ENCODE data around the gene SLC20A1.
"Not testable (repeated sequence)": the region's sequence is repeated elsewhere in the genome, so short reads cannot be mapped to it uniquely, and the experiment has no call there.

The SLC20A1 gene

DNA sequence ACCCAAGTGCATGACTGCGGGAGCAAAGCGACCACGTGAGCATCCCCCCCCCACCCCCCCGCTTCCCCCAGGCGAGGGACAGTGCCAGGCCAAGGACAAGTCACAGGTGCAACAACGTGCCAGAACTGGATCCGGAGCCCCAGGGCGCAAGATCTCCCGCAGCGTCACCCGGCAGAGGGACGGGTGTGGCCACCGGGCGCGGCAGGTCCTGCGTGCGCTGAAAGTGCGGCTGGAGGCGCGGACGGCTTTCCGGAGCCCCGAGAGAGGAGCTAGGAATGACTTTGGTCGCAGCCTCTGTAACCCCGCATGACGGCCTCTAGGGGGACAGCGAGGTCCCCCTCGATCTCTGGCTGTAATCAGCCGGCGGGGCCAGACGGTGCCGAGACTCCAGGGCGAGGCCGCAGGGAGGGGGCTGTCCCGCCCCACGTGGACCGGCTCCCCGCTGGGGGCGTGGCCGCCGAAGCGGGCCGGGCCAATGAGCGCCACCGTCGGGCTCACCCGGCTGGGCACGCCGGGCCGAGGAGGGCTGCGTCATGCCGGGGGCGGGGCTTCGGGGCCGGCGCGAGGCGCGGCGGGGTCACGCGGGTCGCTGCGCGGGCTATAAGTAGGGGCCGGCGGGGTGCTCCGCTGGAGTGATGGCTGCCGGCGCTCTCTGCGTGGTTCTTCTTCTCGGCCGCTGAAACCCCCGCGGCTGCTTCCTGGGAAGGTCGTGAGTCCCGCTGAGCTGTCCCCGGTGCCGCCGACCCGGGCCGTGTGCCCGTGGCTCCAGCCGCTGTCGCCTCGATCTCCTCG is at the start of gene SLC20A1:
SLC20A1 (plus strand) TSS at position 630 of the 792 bp plus-strand sequence. CDS start 890 bp downstream, outside the sequence.
- peak; percentile 97 for DNase-seq (ENCODE audit: low spot score)

- DNase-seq (ENCODE audit: low spot score) = no peak
Measured at GRCh38 chr2:112597537-112598322, 48.0 kb upstream of the SLC20A1 start.

GRCh38 chr2:112600634-112601033 is 45.1 kb upstream of the SLC20A1 start:
- no peak for DNase-seq (ENCODE audit: low spot score)

DNA sequence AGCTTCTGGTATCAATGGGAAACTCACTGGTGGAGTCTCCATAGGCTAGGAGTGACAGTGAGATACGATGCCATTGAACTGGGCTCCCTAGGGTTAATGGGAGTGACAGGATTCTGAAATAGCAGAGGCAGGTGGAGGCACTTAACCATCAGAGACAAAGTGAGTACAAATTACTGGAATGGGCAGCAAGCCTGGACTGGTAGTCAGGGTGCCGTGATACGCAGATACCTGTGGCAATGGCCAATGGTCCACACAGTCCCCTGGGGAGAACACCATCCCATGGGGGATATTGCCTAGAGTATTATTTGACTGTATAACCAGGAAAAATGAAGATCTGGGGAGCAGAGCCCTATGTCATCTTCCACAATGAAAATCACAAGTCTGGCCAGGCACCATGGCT is 44.0 kb upstream of the SLC20A1 start:
- no peak for DNase-seq (ENCODE audit: low spot score)

DNA sequence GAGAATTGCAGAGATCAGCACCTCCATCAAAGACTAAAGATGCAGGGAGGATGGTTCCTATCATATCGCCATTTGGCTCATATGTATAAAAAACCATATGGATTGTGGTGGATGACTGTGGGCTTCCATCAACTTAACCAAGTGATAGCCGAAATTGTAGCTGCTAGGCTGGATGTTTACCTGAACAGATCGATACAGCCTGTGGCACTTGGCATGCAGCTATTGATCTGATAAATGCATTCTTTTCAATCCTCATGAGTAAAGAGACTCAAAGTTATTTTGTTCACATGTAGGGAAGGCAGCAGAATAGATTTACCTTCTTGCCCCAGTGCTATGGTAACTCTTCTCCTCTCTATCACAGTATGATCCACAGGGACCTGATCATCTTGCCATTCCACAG is 42.8 kb upstream of the SLC20A1 start:
- no peak for DNase-seq (ENCODE audit: low spot score)

DNA sequence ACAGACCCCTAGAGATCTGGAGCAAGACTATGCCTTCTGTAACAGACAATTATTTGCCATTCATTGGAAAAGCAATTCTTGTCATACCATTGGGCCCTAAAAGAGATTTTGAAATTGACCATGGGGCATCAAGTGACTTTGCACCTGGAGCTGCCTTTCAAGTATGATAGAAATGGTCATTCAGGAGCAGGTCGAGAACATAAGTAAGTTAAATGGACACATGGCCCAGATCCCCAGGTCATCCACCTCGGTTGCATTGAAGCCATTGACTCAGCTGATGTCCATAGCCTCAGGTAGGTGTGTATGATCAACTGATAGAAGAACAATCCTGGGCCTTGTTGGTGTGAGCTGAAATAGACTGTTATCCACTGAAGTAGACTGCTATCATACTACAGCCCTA is 42.0 kb upstream of the SLC20A1 start:
- no peak for DNase-seq (ENCODE audit: low spot score)

- no peak for DNase-seq (ENCODE audit: low spot score)
Measured at GRCh38 chr2:112604952-112605351, 40.8 kb upstream of the SLC20A1 start.

DNA sequence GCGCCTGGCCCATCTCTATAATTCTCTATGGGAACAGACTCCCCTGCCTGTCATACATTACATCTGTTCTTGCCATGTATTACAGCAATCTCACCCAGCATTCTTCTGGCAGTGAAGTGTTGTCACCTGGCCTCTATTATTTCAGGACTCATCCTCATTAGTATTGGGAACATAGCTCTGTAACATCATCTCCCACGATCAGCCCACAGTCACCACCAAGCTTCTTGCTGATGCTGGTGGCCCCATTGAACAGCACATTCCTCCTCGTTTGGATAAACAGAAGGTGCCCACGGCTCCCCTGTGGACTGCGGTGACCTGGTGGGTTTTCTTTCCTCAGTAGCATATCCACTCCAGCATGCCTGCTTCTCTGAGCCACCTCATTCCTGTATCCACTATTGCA is 39.8 kb upstream of the SLC20A1 start:
- no peak for DNase-seq (ENCODE audit: low spot score)

DNA sequence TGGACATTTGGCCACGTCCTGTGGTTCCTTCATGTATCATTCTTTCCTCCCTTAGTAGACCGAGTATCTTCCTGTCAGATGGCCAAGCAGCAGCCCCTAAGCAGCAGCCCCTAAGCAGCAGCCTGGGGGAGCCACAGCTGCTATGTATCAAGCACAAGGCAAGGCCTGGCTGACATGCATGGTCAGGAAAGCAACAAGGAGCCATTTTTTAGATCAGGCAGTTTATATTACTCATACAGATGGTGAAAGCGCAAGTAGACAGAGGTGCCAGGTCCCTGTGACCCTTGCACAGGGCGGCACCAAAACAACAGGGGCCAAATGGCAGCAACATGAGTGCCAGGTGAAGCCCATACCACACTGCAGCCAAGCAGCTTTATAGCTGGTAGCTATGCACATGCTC is 39.2 kb upstream of the SLC20A1 start:
- no peak for DNase-seq (ENCODE audit: low spot score)

- DNase-seq (ENCODE audit: low spot score) = no peak
Measured at GRCh38 chr2:112607680-112608438, 37.9 kb upstream of the SLC20A1 start.

DNA sequence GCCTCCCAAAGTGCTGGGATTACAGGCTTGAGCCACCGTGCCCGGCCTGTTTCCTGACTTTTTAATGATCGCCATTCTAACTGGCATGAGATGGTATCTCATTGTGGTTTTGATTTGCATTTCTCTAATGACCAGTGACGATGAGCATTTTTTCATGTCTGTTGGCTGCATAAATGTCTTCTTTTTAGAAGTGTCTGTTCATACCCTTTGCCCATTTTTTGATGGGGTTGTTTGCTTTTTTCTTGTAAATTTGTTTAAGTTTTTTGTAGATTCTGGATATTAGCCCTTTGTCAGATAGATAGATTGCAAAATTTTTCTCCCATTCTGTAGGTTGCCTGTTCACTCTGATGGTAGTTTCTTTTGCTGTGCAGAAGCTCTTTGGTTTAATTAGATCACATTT is 36.4 kb upstream of the SLC20A1 start:
- DNase-seq (ENCODE audit: low spot score) = not testable (repeated sequence)

DNA sequence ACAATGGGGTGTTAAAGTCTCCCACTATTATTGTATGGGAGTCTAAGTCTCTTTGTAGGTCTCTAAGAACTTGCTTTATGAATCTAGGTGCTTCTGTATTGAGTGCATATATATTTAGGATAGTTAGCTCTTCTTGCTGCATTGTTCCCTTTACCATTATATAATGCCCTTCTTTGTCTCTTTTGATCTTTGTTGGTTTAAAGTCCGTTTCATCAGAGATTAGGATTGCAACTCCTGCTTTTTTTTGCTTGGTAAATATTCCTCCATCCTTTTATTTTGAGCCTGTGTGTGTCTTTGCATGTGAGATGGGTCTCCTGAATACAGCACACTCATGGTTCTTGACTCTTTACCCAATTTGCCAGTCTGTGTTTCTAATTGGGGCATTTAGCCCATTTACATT is 33.5 kb upstream of the SLC20A1 start:
- DNase-seq (ENCODE audit: low spot score) = not testable (repeated sequence)

DNA sequence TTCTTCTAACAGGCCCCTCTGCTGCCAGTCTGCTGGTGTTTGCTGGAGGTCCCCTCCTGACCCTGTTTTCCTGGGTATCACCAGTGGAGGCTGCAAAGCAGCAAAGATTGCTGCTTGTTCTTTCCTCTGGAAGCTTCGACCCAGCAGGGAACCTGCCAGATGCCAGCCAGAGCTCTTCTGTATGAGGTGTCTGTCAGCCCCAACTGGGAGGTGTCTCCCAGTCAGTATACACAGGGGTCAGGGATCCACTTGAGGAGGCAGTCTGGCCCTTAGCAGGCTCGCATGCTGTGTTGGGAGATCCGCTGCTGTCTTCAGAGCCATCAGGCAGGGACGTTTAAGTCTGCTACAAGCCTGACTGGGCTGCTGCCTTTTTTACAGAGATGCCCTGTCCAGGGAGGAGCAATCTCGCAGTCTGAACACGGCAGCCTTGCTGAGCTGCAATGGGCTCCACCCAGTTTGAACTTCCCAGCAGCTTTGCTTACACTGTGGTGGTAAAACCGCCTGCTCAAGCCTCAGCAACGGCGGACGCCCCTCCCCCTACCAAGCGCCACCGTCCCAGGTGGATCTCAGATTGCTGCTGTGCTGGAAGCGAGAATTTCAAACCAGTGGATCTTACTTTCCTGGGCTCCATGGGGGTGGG is 31.4 kb upstream of the SLC20A1 start:
- no peak for DNase-seq (ENCODE audit: low spot score)

DNA sequence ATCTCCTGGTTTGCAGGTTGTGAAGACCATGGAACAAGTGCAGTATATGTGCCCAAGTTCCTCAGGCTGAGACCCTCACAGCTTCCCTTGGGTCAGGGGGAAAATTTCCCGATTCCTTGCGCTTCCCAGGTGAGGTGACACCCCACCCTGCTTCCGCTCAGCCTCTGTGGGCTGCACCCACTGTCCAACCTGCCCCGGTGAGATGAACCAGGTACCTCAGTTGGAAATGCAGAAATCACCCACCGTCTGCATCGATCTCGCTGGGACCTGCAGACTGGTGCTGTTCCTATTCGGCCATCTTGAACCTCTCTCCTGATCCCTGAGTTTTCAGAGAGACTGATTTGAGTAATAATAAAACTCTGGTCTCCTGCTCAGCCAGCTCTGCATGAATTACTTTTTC is 30.7 kb upstream of the SLC20A1 start:
- no peak for DNase-seq (ENCODE audit: low spot score)

GRCh38 chr2:112615798-112616197 is 29.9 kb upstream of the SLC20A1 start:
- DNase-seq (ENCODE audit: low spot score) = not testable (repeated sequence)

DNA sequence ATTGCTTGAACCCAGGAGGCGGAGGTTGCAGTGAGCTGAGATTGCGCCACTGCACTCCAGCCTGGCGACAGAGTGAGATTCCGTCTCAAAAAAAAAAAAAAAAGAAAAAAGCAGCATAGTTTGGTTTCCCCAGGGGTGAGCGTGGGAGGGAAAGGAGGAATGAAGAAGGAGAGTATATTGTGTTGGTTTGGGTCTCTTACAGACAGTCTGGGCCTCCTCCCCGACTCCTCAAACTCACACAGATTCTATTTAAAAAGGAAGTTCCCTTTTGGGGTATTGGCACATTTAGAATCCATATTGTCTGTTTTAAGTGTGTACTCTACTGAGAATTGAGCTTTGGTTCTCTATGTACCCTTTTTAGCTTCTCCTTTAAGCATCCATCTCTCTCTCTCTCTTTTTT is 27.4 kb upstream of the SLC20A1 start:
- DNase-seq (ENCODE audit: low spot score) = no peak

DNA sequence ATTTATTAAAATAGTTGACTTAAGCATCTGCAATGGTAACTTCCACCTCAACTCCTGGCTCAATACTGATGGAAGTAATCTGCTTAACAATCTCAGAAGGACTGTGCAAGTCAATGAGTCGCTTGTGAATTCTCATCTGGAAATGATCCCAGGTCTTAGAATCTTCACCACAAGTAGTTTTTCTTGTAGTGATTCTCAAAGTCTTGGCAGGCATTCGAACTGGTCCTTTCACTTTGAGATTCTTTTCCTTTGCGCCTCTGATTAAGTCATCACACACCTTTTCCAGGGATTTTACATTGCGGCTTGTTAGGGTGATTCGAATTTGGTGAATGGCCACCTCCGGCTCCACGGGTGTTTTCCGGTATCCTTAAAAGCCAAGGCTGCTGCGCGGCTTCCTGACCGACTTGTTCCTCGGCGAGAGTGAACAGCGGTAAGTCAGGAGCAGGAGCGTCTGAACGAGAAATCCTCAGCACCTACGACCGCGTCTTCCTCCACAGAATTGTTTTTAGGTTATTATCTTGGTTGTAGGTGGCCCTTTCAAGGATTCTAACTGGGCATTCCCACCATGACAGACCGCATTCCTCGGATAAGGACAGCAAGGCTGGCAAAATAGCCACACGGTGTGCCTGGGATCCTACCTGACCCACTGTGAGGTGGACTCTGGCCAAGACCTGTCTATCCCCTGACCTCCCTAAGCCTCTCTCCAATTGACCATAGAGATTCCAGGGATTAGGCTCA is 23.8 kb upstream of the SLC20A1 start:
- DNase-seq (ENCODE audit: low spot score) = no peak

DNA sequence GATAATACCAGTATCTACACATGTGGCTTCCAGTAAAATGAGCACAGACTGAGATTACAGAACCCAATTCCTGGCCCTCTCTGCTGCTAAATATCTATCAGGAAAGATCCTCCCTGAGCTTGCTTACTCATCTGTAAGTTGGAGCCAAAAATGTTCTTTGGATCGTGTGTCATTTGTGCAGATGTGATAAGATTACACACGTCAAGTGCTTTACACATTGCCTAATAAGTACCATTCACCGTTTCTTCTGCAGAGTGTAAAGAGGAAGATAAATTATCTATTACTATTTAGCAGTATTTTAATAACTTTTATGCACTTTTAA is 23.2 kb upstream of the SLC20A1 start:
- no peak for DNase-seq (ENCODE audit: low spot score)

DNA sequence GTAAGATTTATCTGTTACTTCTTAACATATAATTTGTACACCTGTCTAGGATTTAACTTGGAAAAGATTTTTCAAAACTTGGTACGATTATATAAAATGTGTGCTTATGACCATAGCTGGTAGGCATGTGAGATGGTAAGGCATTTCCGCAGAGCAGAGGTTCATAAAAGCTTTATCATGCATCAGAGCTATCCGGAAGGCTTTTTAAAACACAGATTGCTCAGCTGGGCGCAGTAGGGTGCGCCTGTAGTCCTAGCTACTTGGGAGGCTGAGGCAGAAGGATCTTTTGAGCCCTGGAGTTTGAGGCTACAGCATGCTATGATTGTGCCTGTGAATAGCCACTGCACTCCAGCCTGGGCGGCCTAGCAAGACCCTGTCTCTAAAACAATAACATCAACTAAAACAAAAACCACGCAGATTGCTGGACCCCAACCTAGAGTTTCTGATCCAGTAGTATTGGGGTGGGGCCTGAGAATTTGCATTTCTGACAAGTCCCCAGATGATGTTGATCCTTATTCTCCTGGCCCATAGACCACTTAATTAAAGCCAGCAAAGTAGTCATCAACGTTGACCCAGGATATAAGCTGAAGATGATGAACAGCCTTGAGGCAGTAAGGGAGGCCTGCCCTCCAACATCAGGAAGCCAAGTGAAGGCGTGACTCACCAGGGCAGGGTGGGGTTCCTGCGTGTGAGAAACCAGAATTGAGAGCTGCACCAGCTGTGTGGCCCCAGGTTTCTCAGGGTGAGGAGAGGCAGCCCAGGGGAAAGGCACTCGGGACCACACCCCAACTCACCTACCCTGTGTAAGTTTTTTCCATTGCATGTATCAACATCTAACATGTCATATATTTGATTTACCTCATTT is 21.6 kb upstream of the SLC20A1 start:
- peak; percentile 84 for DNase-seq (ENCODE audit: low spot score)

GRCh38 chr2:112625474-112626114 is 20.1 kb upstream of the SLC20A1 start:
- no peak for DNase-seq (ENCODE audit: low spot score)

All from CD4-positive, alpha-beta T cell treated with Interleukin-6 at 100 ng/mL for 8 hours (primary cell).